Stimulated activated CD4-positive, alpha-beta T cell treated with anti-CD3 and anti-CD28 coated beads, Interleukin-2, amount 100 ng/mL, for 24 hours (primary cell): ENCODE measurements around the gene SLIT3.
"Not testable (repeated sequence)": the region's sequence is repeated elsewhere in the genome, so short reads cannot be mapped to it uniquely, and the experiment has no call there.

Experiments
- DNase-seq, 2 donors: peaks; one replicate each; pipeline ENCODE4 v3.0.0-alpha.2; 2020

Gene SLIT3

DNA sequence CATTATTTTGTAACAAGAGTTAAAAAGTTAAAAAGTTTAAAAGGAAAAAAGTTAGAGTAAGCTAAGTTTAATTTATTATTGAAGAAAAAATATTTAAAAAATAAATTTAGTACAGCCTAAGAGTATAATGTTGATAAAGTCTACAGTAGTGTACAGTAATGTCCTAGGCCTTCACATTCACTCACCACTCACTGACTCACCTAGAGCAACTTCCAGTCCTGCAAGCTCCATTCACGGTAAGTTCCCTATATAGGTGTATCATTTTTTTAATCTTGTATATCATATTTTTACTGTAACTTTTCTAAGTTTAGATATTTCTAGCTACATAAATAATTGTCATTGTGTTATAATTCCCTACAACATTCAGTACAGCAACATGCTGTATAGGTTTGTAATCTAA is 652.4 kb downstream of the SLIT3 start:
- DNase-seq = no peak

DNA sequence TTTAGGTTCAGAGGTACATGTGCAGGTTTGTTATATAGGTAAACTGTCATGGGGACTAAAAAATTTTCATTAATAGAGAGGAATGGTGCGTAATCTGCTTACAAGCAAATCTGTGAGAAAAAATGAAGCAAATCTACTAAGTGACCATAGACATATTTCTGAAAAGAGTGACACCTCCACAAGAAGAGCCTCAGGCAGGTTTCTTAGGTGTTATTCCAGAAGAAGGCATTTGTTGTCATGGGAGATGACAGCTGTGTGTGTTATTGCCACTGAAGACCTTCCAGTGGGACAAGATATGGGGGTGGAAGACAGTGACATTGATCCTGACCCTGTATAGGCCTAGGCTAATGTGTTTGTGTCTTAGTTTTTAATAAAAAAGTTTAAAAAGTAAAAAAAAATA is 652.9 kb downstream of the SLIT3 start:
- DNase-seq = no peak

DNA sequence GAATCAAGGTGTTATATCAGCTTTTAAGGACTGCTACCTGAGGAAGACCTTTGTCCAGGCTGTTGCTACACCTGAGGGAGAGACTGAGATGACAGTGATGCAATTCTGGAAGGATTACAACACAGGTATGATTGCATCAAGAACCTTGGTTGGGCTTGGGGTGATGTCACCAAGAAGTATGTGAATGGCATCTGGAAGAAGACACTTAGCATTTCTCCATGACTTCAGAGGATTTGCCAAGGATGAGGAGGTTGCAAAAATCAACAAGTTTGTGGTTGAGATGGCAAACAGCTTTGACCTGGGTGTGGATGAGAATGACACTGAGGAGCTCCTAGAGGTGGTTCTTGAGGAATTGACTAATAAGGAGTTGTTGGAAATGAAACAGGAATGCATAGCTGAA is 653.9 kb downstream of the SLIT3 start:
- no peak for DNase-seq

DNA sequence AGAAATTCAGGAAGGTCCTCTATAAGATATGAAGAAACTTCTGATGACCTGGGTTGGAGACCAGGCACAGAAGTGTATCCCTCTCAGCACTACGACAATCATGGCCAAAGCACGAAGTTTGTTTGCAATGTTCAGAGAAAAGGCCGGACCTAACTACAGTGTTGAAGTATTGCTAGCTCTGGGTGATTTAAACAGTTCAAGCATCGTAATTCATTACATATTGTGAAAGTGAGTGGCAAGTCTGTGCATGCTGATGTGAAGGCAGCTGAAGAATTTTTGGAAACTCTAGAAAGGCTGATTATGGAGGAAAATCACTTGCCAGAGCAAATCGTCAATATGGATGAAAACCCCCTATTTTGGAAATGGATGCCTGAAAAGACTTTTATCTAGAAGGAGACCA is 654.6 kb downstream of the SLIT3 start:
- no peak for DNase-seq

DNA sequence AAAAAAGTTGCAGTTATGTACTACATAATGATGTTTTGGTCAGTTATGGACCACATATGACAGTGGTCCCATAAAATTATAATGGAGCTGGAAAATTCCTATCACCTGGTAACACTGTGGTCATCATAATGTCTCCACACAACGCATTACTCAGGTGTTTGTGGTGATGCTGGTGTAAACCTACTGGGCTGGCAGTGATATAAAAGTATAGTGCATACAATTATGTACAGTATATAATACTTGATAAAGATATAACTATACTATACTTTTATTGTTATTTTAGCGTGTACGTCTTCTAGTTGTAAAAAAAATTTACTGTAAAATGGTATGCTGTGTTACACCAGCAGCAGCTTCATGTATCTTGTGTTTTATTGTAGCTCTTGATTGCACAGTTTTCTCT is 655.7 kb downstream of the SLIT3 start:
- no peak for DNase-seq

DNA sequence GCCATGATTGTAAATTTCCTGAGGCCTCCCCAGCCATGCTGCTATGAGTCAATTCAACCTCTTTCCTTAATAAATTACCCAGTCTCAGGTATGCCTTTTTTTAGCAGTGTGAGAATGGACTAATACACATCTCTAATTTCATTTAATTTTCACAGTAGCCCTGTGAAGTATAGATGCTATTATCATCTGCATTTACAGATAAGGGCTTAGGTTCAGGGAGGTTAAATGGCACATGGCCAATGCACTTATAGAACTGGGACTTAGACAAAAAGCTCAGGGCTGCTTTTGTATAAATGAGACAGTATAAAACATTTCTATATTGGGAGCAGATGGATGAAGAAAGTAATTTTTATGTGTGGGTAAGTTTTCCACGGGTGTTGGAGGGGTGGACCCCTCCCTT is 658.9 kb downstream of the SLIT3 start:
- DNase-seq = no peak

DNA sequence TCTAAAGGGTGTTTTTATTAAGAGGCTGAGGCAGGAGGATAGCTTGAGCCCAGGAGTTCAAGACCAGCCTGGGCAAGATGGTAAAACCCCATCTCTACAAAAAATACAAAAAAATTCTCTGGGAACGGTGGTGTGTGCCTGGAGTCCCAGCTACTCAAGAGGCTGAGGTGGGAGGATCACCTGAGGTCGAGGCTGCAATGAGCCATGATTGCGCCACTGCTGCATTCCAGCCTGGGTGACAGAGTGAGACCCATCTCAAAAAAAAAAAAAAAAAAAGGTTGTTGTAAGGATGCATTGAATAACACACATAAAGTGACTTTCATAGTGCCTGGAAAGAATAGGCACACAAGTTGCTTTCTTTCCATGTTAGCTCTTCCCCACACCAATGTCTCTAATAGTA is 662.1 kb downstream of the SLIT3 start:
- not testable (repeated sequence) for DNase-seq

DNA sequence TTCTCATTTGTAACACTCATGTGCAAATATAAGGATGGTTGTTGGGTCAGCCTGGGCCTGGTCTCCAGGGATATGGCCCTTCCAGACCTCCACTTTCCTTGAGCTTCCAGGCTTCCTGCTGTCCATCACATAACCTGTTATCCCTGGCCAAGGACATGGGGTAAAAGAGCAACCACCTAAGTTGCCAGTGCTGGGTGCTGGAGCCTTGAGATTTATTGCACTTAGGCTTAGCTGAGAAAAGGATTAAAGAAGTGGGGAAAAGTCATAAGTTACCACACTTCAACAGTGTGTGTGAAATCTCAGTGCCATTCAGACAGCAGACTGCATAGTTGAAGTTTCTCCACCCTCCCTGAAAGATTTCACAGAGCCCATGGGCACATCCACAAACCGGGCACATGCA is 663.1 kb downstream of the SLIT3 start:
- DNase-seq = no peak

DNA sequence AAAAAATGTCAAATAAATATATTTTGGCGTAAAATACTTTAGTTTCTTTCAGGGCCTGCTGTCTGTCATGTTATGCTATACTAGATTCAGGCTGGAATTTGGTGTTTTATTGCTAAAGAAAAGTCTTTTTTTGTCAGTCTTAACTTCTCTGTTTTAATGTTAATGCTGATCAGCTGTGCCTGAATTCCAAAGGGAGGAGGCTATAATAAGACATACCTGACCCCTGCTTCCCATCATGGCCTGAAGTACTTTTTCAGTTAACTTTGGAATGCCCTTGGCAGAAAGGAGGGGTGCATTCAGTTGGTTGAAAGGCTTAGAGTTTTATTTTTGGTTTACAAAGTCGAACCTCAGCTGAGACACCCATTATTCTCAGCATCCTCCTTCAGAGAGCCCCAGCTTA is 663.7 kb downstream of the SLIT3 start:
- DNase-seq = no peak

DNA sequence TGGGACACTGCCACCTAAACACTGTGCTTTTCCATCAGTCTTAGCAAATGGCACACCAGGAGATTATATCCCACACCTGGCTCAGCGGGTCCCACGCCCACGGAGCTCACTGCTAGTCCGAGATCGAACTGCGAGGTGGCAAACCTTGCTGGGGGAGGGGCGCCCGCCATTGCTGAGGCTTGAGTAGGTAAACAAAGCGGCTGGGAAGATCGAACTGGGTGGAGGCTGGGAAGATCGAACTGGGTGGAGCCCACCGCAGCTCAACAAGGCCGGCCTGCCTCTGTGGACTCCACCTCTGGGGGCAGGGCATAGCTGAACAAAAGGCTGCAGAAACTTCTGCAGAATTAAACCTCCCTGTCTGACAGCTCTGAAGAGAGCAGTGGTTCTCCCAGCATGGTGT is 670.0 kb downstream of the SLIT3 start:
- DNase-seq = not testable (repeated sequence)

DNA sequence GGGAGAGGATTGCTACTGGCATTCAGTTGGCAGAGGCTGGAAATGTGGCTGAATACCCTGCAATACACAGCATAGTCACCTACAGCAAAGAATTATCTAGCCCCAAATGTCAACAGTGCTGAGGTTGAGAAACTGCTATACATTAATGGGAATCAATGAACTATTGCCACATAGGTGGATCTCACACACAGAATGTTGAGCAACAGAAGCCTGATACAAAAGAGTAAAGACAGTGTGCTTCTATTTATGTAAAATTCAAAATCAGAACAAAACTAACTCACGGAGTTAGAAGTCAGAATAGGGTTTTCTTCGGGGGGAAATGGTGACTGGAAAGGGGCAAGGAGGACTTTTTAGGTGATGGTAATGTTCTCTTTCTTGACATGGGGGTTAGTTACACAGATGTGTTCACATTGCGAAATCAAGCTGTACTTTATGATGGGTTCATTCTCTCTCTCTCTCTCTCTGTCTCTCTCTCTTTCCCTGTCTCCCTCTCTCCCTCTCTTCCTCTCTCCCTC is 676.0 kb downstream of the SLIT3 start:
- no peak for DNase-seq

DNA sequence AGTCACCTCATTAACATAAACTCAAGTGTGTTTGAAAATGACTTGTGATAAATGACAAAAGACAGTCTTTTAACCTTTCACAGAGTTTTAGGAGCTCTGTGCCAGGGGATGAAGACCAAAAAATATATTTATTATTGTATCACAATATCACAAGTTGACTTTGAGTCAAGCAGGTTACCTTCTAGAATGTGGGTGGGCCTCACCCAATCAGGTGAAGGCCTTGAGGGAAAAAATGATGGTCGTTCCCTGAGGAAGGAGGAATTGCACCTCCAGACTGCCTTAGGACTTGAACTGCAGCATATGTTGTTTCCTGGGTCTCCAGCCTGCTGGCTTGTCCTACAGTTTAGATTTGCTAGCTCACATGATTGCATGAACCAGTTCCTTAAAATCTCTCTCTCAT is 680.1 kb downstream of the SLIT3 start:
- DNase-seq = no peak

DNA sequence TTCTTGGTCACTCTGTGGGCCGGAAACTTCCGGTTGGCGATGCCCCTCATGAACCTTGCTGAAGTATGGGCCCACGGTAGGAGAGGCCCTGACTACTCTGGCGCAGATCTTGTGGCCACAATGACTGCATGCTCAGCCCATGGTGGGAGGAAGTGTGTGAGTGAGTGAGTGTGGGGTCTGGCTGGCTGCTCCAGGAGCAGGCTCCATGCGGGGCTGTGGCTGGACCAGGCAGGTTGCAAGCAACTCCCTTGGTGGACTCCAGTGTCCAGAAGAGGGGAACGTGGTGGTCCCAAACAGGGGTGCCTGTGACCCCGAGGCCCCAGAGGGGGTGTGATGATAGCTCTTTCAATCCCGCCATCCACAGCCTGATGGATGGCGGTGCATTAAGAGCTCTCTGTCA is 686.3 kb downstream of the SLIT3 start:
- no peak for DNase-seq

DNA sequence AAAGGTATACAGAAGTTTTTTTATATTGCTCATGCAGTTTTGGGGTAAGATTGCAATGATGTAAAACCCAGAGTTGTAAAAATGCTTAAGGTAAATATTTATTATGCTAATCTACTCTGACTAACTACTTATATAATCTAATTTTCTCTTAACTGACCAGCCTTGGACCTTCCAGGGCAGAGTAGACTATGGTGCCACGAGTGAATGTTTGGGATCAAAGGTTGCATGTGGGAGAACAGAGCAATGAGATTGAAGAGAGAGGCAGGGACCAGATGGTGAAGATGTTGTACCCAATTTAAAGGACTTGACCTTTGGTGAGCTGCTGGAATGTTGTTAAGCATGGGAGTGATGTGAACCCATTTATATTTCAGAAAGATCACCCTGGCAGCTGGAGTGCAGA is 686.9 kb downstream of the SLIT3 start:
- no peak for DNase-seq

DNA sequence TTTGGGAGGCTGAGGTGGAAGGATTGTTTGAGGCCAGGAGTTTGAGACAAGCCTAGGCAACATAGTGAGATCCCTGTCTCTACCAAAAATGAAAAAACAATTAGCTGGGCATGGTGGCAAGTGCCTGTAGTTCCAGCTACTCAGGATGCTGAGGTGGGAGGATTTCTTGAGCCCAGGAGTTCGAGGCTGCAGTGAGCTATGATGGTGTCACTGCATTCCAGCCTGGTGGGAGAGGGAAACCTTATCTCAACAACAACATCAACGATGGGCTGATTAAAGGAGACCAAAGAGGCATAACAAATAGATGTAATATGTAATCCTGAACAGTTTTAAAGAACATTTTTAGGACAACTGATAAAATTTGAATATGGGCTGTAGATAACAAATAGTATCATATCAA is 687.5 kb downstream of the SLIT3 start:
- no peak for DNase-seq

DNA sequence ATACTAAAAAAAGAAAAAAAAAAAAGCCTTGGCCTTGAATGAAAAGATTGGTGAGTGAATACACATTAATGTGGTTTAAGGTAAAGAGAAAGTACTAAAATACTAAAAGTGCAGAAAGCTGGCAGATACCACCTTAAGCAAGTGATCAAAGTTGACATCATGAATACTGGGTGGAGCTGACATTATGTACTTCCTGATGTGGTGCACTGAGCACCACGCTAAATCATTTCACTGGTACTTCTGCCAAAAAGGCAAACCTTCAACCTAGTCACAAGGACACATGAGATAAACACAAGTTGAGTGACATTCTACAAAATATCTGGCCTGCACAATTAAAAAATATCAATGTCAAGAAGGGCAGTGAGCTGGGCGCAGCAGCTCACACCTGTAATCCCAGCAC is 687.9 kb downstream of the SLIT3 start:
- no peak for DNase-seq

DNA sequence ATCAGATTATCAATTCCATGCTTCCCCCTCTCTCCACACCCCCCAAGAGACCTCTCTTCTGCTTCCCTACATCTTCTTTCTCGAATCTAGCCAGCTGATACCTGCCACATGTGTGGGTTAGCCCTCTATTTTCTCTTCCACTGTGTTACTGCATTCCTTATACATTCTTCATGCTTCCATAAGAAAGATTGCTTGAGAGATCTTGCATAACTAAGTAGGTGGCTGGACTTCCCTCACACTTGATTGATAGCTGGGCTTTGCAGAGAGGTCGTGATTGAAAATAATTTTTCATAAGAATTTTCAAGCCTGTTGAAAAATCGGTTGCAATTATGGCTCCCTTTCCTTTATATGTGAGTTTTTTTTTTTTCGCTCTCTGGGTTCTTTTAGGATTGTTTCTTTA is 688.8 kb downstream of the SLIT3 start:
- no peak for DNase-seq
